Adipocyte (in vitro differentiated cells): ENCODE measurements around the gene UBE2Q2.

Source experiments
- DNase-seq: peaks from one replicate; pipeline ENCODE4 v3.0.0-alpha.2; 2015; ENCODE audit warnings: low read depth
- H3K27me3 ChIP-seq: replicated peaks from 2 replicates; pipeline ENCODE4 v1.7.0; 2013; ENCODE audit warnings: mild to moderate bottlenecking, low read length, moderate library complexity; ENCODE audit not compliant: control insufficient read depth, insufficient read depth
- H3K36me3 ChIP-seq: 2 replicates; pipeline ENCODE4 v1.7.0; 2013; ENCODE audit warnings: low read length, mild to moderate bottlenecking, moderate library complexity; ENCODE audit not compliant: control insufficient read depth, insufficient read depth, severe bottlenecking
- H3K4me1 ChIP-seq: 2 replicates; pipeline ENCODE4 v1.7.0; 2013; ENCODE audit warnings: mild to moderate bottlenecking, low read length, moderate library complexity; ENCODE audit not compliant: control insufficient read depth, insufficient read depth
- H3K4me3 ChIP-seq: 2 replicates; pipeline ENCODE4 v1.7.0; 2013; ENCODE audit warnings: mild to moderate bottlenecking, low read length, moderate library complexity
- H3K9ac ChIP-seq: 2 replicates; pipeline ENCODE4 v1.7.0; 2013; ENCODE audit warnings: mild to moderate bottlenecking, low read length, moderate library complexity
- H3K9me3 ChIP-seq: 2 replicates; pipeline ENCODE4 v1.7.0; 2013; ENCODE audit warnings: mild to moderate bottlenecking, low read length, moderate library complexity; ENCODE audit not compliant: control insufficient read depth

UBE2Q2 gene

GRCh38 chr15:75928680-75929608 is 85.7 kb downstream of the UBE2Q2 start:
- Histone ChIP-seq H3K4me3 (no peak overlapping the region), H3K9me3 (no peaks in the 10 kb centered on the region), H3K36me3 (peaks cover 39% of the 10 kb centered on the region)

GRCh38 chr15:75929799-75930565 is 86.7 kb downstream of the UBE2Q2 start:
- H3K36me3 ChIP-seq: peaks cover 48% of the 10 kb centered on the region
- no peak overlapping the region for H3K4me3 ChIP-seq
- H3K4me1 ChIP-seq: peaks cover 14% of the 10 kb centered on the region
- DNase-seq: no peak
- no peaks in the 10 kb centered on the region for H3K27me3 ChIP-seq
- no peak overlapping the region for H3K9ac ChIP-seq
- no peaks in the 10 kb centered on the region for H3K9me3 ChIP-seq

More at GRCh38 chr15:75928680-75929608, 85.7 kb downstream of the UBE2Q2 start:
- H3K9ac ChIP-seq: no peak overlapping the region
- H3K4me1 ChIP-seq: peaks cover 15% of the 10 kb centered on the region
- DNase-seq: peak; percentile 30
- no peaks in the 10 kb centered on the region for H3K27me3 ChIP-seq

- no peak for DNase-seq
- no peaks in the 10 kb centered on the region for H3K27me3 ChIP-seq
- H3K4me3 ChIP-seq: no peak overlapping the region
- H3K9ac ChIP-seq: no peak overlapping the region
- peaks cover 5% of the 10 kb centered on the region for H3K4me1 ChIP-seq
- H3K36me3 ChIP-seq: peaks cover 53% of the 10 kb centered on the region
- H3K9me3 ChIP-seq: no peaks in the 10 kb centered on the region
Observed at GRCh38 chr15:75930866-75931265, 87.6 kb downstream of the UBE2Q2 start.

- DNase-seq: no peak
- Histone ChIP-seq H3K27me3 (no peaks in the 10 kb centered on the region), H3K9me3 (no peaks in the 10 kb centered on the region), H3K4me3 (no peak overlapping the region), H3K9ac (no peak overlapping the region), H3K36me3 (peaks cover 24% of the 10 kb centered on the region), H3K4me1 (peaks cover 3% of the 10 kb centered on the region)
Observed at GRCh38 chr15:75942464-75942863, 99.2 kb downstream of the UBE2Q2 start.

- Histone ChIP-seq H3K27me3 (no peaks in the 10 kb centered on the region), H3K4me3 (no peak overlapping the region), H3K9me3 (no peaks in the 10 kb centered on the region), H3K9ac (no peak overlapping the region), H3K36me3 (peaks cover 17% of the 10 kb centered on the region), H3K4me1 (peaks cover 5% of the 10 kb centered on the region)
- no peak for DNase-seq
Observed at GRCh38 chr15:75943246-75943645, 100.0 kb downstream of the UBE2Q2 start.

GRCh38 chr15:75943713-75944215 is 100.5 kb downstream of the UBE2Q2 start:
- Histone ChIP-seq H3K4me3 (no peak overlapping the region), H3K36me3 (peaks cover 11% of the 10 kb centered on the region), H3K9me3 (no peaks in the 10 kb centered on the region), H3K9ac (no peak overlapping the region), H3K4me1 (peaks cover 5% of the 10 kb centered on the region), H3K27me3 (no peaks in the 10 kb centered on the region)
- DNase-seq: no peak

- no peak overlapping the region for H3K4me3 ChIP-seq
- H3K27me3 ChIP-seq: no peaks in the 10 kb centered on the region
- peaks cover 5% of the 10 kb centered on the region for H3K4me1 ChIP-seq
- DNase-seq: no peak
- H3K9ac ChIP-seq: no peak overlapping the region
- H3K36me3 ChIP-seq: no peaks in the 10 kb centered on the region
- H3K9me3 ChIP-seq: no peaks in the 10 kb centered on the region
Observed at GRCh38 chr15:75945953-75946352, 102.7 kb downstream of the UBE2Q2 start.

GRCh38 chr15:75947092-75947491 is 103.8 kb downstream of the UBE2Q2 start:
- Histone ChIP-seq H3K36me3 (no peaks in the 10 kb centered on the region), H3K9me3 (no peaks in the 10 kb centered on the region), H3K4me1 (peaks cover 5% of the 10 kb centered on the region), H3K27me3 (no peaks in the 10 kb centered on the region), H3K4me3 (no peak overlapping the region), H3K9ac (no peak overlapping the region)
- peak; percentile 7 for DNase-seq

- H3K9me3 ChIP-seq: no peaks in the 10 kb centered on the region
- no peak for DNase-seq
- H3K9ac ChIP-seq: no peak overlapping the region
- peaks cover 5% of the 10 kb centered on the region for H3K4me1 ChIP-seq
- H3K36me3 ChIP-seq: no peaks in the 10 kb centered on the region
- no peaks in the 10 kb centered on the region for H3K27me3 ChIP-seq
- H3K4me3 ChIP-seq: no peak overlapping the region
Observed at GRCh38 chr15:75948761-75949296, 105.6 kb downstream of the UBE2Q2 start.
